Esophagus muscularis mucosa (tissue), 3 donors: Measurements from ENCODE around the gene IFT81.

Source experiments
- CTCF ChIP-seq, 3 experiments: fragments of 200-600 bp in 2 of 3; fragments of 450-650 bp in 1 of 3; sonication (generic) in 2 of 3; IDR thresholded peaks; one replicate each; pipeline ENCODE4 v1.5.1; 2017 to 2019; ENCODE audit warnings: antibody characterized with exemption in 3 of 3, mild to moderate bottlenecking in 2 of 3, moderate library complexity in 1 of 3
- EP300 ChIP-seq: sonication (generic); formaldehyde crosslinking; IDR thresholded peaks from one replicate; pipeline ENCODE4 v1.6.1; 2017; ENCODE audit warnings: antibody characterized with exemption

- TF ChIP-seq CTCF (IDR thresholded peaks at IDR 0.05) (no peak), EP300 (no peak)
These were observed 12.5 kb upstream of the IFT81 start for GRCh38 chr12:110111476-110112334.
